CD14-positive monocyte (primary cell): ENCODE data around the gene ADCY1. TPM values are rescaled to one million over a fixed set of nuclear protein-coding genes. Genes with fewer than 3 reads are reported as not detected.
A peak's percentile ranks its signal among the peaks of the same experiment; 100 is the strongest.

Experiments
- DNase-seq, 3 donors: peaks; one replicate each; pipeline ENCODE4 v3.0.0-alpha.2; 2011 to 2022
- H2AFZ ChIP-seq: 2 replicates; pipeline ENCODE4 v1.6.0; 2012; ENCODE audit warnings: mild to moderate bottlenecking, low read depth, low read length, inconsistent platforms; ENCODE audit not compliant: insufficient read depth, poor library complexity, severe bottlenecking
- H3K27ac ChIP-seq, 2 donors: 1 replicate in 1 of 2; 2 replicates in 1 of 2; pipeline ENCODE4 v1.5.1; 2012 to 2013; ENCODE audit warnings: low read length in 2 of 2, control low read depth in 1 of 2, inconsistent platforms in 1 of 2, low read depth in 1 of 2, mild to moderate bottlenecking in 1 of 2
- H3K27me3 ChIP-seq, 2 donors: one replicate each; pipeline versions ENCODE4 v1.6.0 to v1.6.1; 2011 to 2013; ENCODE audit warnings: low read length in 2 of 2; ENCODE audit not compliant: control insufficient read depth in 2 of 2, insufficient read depth in 2 of 2
- H3K36me3 ChIP-seq, 2 donors: replicated peaks in 1 of 2; 1 replicate in 1 of 2; 2 replicates in 1 of 2; pipeline versions ENCODE4 v1.5.1 to v1.6.1; 2012 to 2013; ENCODE audit warnings: low read length in 2 of 2, control low read depth in 1 of 2, inconsistent platforms in 1 of 2, mild to moderate bottlenecking in 1 of 2; ENCODE audit not compliant: insufficient read depth in 2 of 2, control insufficient read depth in 1 of 2
- H3K4me1 ChIP-seq, 2 donors: 1 replicate in 1 of 2; 2 replicates in 1 of 2; pipeline versions ENCODE4 v1.5.1 to v1.6.1; 2012 to 2013; ENCODE audit warnings: low read length in 2 of 2, control low read depth in 1 of 2, inconsistent platforms in 1 of 2, mild to moderate bottlenecking in 1 of 2, moderate library complexity in 1 of 2; ENCODE audit not compliant: insufficient read depth in 2 of 2, control insufficient read depth in 1 of 2
- H3K4me2 ChIP-seq: replicated peaks from 2 replicates; pipeline ENCODE3; 2012; ENCODE audit warnings: low read length, moderate library complexity, mild to moderate bottlenecking; ENCODE audit not compliant: poor library complexity, severe bottlenecking; ENCODE audit errors: extremely low read depth
- H3K4me3 ChIP-seq, 3 experiments: fragments of 200-600 bp in 1 of 3; sonication (generic) in 1 of 3; replicated peaks in 1 of 3; 1 replicate in 2 of 3; 2 replicates in 1 of 3; pipeline ENCODE4 v1.5.1; 2011 to 2013; ENCODE audit warnings: low read length in 3 of 3, mild to moderate bottlenecking in 3 of 3, control low read depth in 2 of 3, low read depth in 2 of 3, inconsistent platforms in 1 of 3, moderate library complexity in 1 of 3
- H3K79me2 ChIP-seq: 2 replicates; pipeline ENCODE4 v1.6.0; 2012; ENCODE audit warnings: mild to moderate bottlenecking, control low read depth, inconsistent platforms, low read length, moderate library complexity; ENCODE audit not compliant: insufficient read depth
- H3K9ac ChIP-seq: 2 replicates; pipeline ENCODE4 v1.6.0; 2017; ENCODE audit warnings: low read length, mild to moderate bottlenecking; ENCODE audit not compliant: insufficient read depth, poor library complexity, severe bottlenecking
- H3K9me3 ChIP-seq, 2 donors: replicated peaks in 1 of 2; 1 replicate in 1 of 2; 2 replicates in 1 of 2; pipeline versions ENCODE4 v1.5.1 to v1.6.1; 2012 to 2013; ENCODE audit warnings: low read length in 2 of 2, control low read depth in 1 of 2; ENCODE audit not compliant: control insufficient read depth in 1 of 2, insufficient read depth in 1 of 2
- H4K20me1 ChIP-seq: 2 replicates; pipeline ENCODE4 v1.6.0; 2012; ENCODE audit warnings: mild to moderate bottlenecking, low read length, control low read depth, moderate library complexity; ENCODE audit not compliant: insufficient read depth
- H3K27ac Mint-ChIP-seq, 7 donors: one replicate each; pipeline ENCODE4 v1.8.0; 2020; ENCODE audit warnings: mild to moderate bottlenecking in 7 of 7, mixed read lengths in 7 of 7, moderate library complexity in 6 of 7, inconsistent platforms in 2 of 7
- H3K27me3 Mint-ChIP-seq, 3 donors: one replicate each; pipeline ENCODE4 v1.8.0; 2021 to 2022; ENCODE audit warnings: low read depth in 3 of 3, mild to moderate bottlenecking in 3 of 3, mixed read lengths in 3 of 3, moderate library complexity in 3 of 3, inconsistent platforms in 1 of 3
- H3K36me3 Mint-ChIP-seq, 2 donors: one replicate each; pipeline ENCODE4 v1.8.0; 2020; ENCODE audit warnings: mixed read lengths in 2 of 2, inconsistent platforms in 1 of 2, mild to moderate bottlenecking in 1 of 2
- H3K4me1 Mint-ChIP-seq: one replicate; pipeline ENCODE4 v1.8.0; 2020; ENCODE audit warnings: mild to moderate bottlenecking, mixed read lengths
- H3K4me3 Mint-ChIP-seq, 2 donors: one replicate each; pipeline ENCODE4 v1.8.0; 2020; ENCODE audit warnings: mild to moderate bottlenecking in 2 of 2, mixed read lengths in 2 of 2, moderate library complexity in 1 of 2
- H3K9me3 Mint-ChIP-seq, 7 donors: one replicate each; pipeline ENCODE4 v1.8.0; 2020 to 2022; ENCODE audit warnings: mixed read lengths in 7 of 7, mild to moderate bottlenecking in 6 of 7, moderate library complexity in 6 of 7, inconsistent platforms in 2 of 7
- WGBS: methylation state at CpG from one replicate; pipeline ENCODE4 v1.1.5; 2013; ENCODE audit warnings: missing lambda C conversion rate; ENCODE audit not compliant: insufficient coverage; 5-methylcytosine and 5-hydroxymethylcytosine counted together
- intact Hi-C, 2 donors: fragments of 100-400 bp; cut with micrococcal nuclease; formaldehyde crosslinking; loops; one replicate each; pipeline versions ENCODE4 v1.15.0 to v1.15.1; 2023
- polyA plus RNA-seq, 3 donors: library from polyadenylated mRNA; depleted of rRNA in 1 of 3; unstranded in 2 of 3; stranded (reverse) in 1 of 3; fragments of 300-500 nt in 2 of 3; fragments of >200 nt in 1 of 3; fragmentation: Illumina TruSeq in 2 of 3; gene quantifications; 1 replicate in 2 of 3; 2 replicates in 1 of 3; pipeline ENCODE4 v1.2.3, GENCODE V29; 2012 to 2021
- TF ChIP-seq, protein P1 (sequence below): fragments of 200-600 bp; IDR thresholded peaks from one replicate; pipeline ENCODE4 v1.8.0; 2022; ENCODE audit warnings: antibody characterized with exemption, mild to moderate bottlenecking

ADCY1 gene
- polyA plus RNA-seq, 3 donors, result 0.01 TPM; not detected in 2

- Histone ChIP-seq H3K27me3 (peaks cover 9 to 26% of the 10 kb centered on the region in 2 donors), H3K9me3 (no peaks in the 10 kb centered on the region), H3K4me1 (no peaks in the 10 kb centered on the region), H3K36me3 (no peaks in the 10 kb centered on the region), H3K27ac (no peak overlapping the region), H3K79me2 (no peaks in the 10 kb centered on the region), H3K4me3 (no peak overlapping the region), H3K4me2 (no peak overlapping the region), H4K20me1 (no peaks in the 10 kb centered on the region), H2AFZ (no peak overlapping the region), H3K9ac (no peak overlapping the region)
- no peak overlapping the region for H3K4me3 Mint-ChIP-seq
- H3K27ac Mint-ChIP-seq, result no peak overlapping the region
- DNase-seq, result no peak
- 66% methylated on average over 6 of the region's 7 CpGs for WGBS
- H3K36me3 Mint-ChIP-seq, result no peaks in the 10 kb centered on the region
- no peaks in the 10 kb centered on the region for H3K4me1 Mint-ChIP-seq
- intact Hi-C loops, result no loop called here
- TF ChIP-seq, protein P1, sequence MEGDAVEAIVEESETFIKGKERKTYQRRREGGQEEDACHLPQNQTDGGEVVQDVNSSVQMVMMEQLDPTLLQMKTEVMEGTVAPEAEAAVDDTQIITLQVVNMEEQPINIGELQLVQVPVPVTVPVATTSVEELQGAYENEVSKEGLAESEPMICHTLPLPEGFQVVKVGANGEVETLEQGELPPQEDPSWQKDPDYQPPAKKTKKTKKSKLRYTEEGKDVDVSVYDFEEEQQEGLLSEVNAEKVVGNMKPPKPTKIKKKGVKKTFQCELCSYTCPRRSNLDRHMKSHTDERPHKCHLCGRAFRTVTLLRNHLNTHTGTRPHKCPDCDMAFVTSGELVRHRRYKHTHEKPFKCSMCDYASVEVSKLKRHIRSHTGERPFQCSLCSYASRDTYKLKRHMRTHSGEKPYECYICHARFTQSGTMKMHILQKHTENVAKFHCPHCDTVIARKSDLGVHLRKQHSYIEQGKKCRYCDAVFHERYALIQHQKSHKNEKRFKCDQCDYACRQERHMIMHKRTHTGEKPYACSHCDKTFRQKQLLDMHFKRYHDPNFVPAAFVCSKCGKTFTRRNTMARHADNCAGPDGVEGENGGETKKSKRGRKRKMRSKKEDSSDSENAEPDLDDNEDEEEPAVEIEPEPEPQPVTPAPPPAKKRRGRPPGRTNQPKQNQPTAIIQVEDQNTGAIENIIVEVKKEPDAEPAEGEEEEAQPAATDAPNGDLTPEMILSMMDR, result no peak
- peaks cover 0 to 9% (median 0%) of the 10 kb centered on the region in 7 donors for H3K9me3 Mint-ChIP-seq
- peaks cover 27 to 33% (median 30%) of the 10 kb centered on the region in 3 donors for H3K27me3 Mint-ChIP-seq
Observed at GRCh38 chr7:45579391-45579801, 5.2 kb downstream of the ADCY1 start.

DNA sequence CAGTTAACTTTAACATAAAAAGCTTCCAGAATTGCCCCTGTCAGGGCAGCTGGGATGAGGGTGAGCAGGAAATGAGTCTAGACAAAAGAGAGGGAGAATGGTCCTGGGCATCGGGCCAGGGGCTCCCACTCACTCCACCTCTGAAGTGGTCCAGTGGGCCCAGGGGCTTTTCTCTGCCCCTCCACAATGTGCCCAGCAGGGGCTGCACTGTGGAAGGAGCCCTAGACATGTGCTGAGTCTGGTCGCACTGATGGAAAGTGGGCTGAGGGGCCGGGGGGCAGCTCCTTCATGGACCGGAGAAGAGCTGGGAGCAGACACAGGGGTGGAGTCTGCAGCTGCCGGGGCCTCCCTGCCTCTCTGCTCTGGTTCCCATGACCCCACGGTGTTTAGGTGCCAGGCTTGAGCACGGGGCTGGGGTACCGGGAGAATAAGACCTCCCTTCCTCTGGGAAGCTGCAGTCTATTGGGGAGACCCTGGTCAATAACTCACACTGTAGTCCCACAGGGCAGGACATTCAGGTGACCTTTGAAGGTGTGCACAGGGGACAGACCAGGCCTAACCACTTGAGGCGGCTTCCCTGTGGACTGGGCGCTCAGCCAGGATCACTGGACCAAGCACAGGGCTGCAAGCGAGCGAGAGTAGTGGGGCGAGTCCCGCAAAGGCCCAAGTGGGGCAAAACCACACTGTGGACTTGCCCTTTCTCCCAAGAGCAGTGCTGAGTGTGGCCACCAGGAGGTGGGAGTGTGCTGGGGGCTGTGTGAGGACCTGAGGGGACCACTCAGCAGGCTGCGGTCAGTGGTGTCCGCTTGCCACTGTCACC lies 6.1 kb downstream of the ADCY1 start:
- intact Hi-C loops, result no loop called here
- H3K4me3 Mint-ChIP-seq, result no peak overlapping the region
- no peak for DNase-seq
- Histone ChIP-seq H2AFZ (no peak overlapping the region), H3K4me3 (no peak overlapping the region), H3K79me2 (no peaks in the 10 kb centered on the region), H3K4me2 (no peak overlapping the region), H3K9me3 (no peaks in the 10 kb centered on the region), H3K27me3 (peaks cover 4 to 21% of the 10 kb centered on the region in 2 donors), H3K36me3 (no peaks in the 10 kb centered on the region), H4K20me1 (no peaks in the 10 kb centered on the region), H3K27ac (no peak overlapping the region), H3K9ac (no peak overlapping the region), H3K4me1 (no peaks in the 10 kb centered on the region)
- H3K4me1 Mint-ChIP-seq, result no peaks in the 10 kb centered on the region
- WGBS, result 86% methylated on average over 15 of the region's 16 CpGs
- no peaks in the 10 kb centered on the region for H3K36me3 Mint-ChIP-seq
- H3K27me3 Mint-ChIP-seq, result peaks cover 21 to 26% (median 25%) of the 10 kb centered on the region in 3 donors
- peaks cover 0 to 5% (median 0%) of the 10 kb centered on the region in 7 donors for H3K9me3 Mint-ChIP-seq
- no peak overlapping the region for H3K27ac Mint-ChIP-seq
- TF ChIP-seq, protein P1, result peak; percentile 10
